ENCODE data around the gene CCDC82.
"Not testable (repeated sequence)": the region's sequence is repeated elsewhere in the genome, so short reads cannot be mapped to it uniquely, and the experiment has no call there.

The CCDC82 gene

GRCh38 chr11:96413408-96413807 lies 23.7 kb upstream of the CCDC82 start:
- Histone ChIP-seq H3K4me3 (ENCODE audit: low read length) (no peak overlapping the region), H3K4me2 (ENCODE audit: low read depth, low read length) (no peak overlapping the region), H3K27ac (ENCODE audit: low read length) (no peak overlapping the region), H3K36me3 (replicated peaks; ENCODE audit: insufficient read depth, low read length) (no peaks in the 10 kb centered on the region), H3K9ac (ENCODE audit: low read length) (no peak overlapping the region), H3K4me1 (ENCODE audit: low read length) (no peaks in the 10 kb centered on the region), H2AFZ (ENCODE audit: low read length) (no peak overlapping the region), H3K9me3 (replicated peaks; ENCODE audit: insufficient read depth, low read length) (no peaks in the 10 kb centered on the region), H3F3A (ENCODE audit: insufficient read depth, low read length) (no peaks in the 10 kb centered on the region), H4K20me1 (ENCODE audit: insufficient read depth, low read length) (no peaks in the 10 kb centered on the region), H3K79me2 (ENCODE audit: low read length) (no peaks in the 10 kb centered on the region), H3K9me2 (replicated peaks; ENCODE audit: insufficient read depth, low read length) (no peaks in the 10 kb centered on the region), H3K27me3 (replicated peaks; ENCODE audit: insufficient read depth, low read length) (no peaks in the 10 kb centered on the region)
- no peak for DNase-seq
- TF ChIP-seq EZH2 (optimal IDR thresholded peaks at IDR 0.05; ENCODE audit: low read depth, low read length) = no peak
- no peak for TF ChIP-seq EZH2phosphoT487 (IDR thresholded peaks at IDR 0.05; ENCODE audit: low read length)
- TF ChIP-seq CTCF (IDR thresholded peaks at IDR 0.05; ENCODE audit: low read length) = no peak

GRCh38 chr11:96412761-96413381 lies 23.2 kb upstream of the CCDC82 start:
- H3K9me2 ChIP-seq (replicated peaks; ENCODE audit: insufficient read depth, low read length) = no peaks in the 10 kb centered on the region
- TF ChIP-seq CTCF (IDR thresholded peaks at IDR 0.05; ENCODE audit: low read length) (no peak), EZH2phosphoT487 (IDR thresholded peaks at IDR 0.05; ENCODE audit: low read length) (no peak), EZH2 (optimal IDR thresholded peaks at IDR 0.05; ENCODE audit: low read depth, low read length) (no peak)
- no peak overlapping the region for H3K4me3 ChIP-seq (ENCODE audit: low read length)
- no peaks in the 10 kb centered on the region for H3K4me1 ChIP-seq (ENCODE audit: low read length)
- no peak for DNase-seq
- no peaks in the 10 kb centered on the region for H3K9me3 ChIP-seq (replicated peaks; ENCODE audit: insufficient read depth, low read length)
- no peak overlapping the region for H3K9ac ChIP-seq (ENCODE audit: low read length)
- no peaks in the 10 kb centered on the region for H3K79me2 ChIP-seq (ENCODE audit: low read length)
- no peaks in the 10 kb centered on the region for H4K20me1 ChIP-seq (ENCODE audit: insufficient read depth, low read length)
- H3K4me2 ChIP-seq (ENCODE audit: low read depth, low read length) = no peak overlapping the region
- H3K36me3 ChIP-seq (replicated peaks; ENCODE audit: insufficient read depth, low read length) = no peaks in the 10 kb centered on the region
- no peak overlapping the region for H3K27ac ChIP-seq (ENCODE audit: low read length)
- H3K27me3 ChIP-seq (replicated peaks; ENCODE audit: insufficient read depth, low read length) = no peaks in the 10 kb centered on the region
- H3F3A ChIP-seq (ENCODE audit: insufficient read depth, low read length) = no peaks in the 10 kb centered on the region
- no peak overlapping the region for H2AFZ ChIP-seq (ENCODE audit: low read length)

- H2AFZ ChIP-seq (ENCODE audit: low read length); H3F3A ChIP-seq (ENCODE audit: insufficient read depth, low read length); DNase-seq; H3K4me1 ChIP-seq (ENCODE audit: low read length); H3K79me2 ChIP-seq (ENCODE audit: low read length); H3K27ac ChIP-seq (ENCODE audit: low read length); H3K4me2 ChIP-seq (ENCODE audit: low read depth, low read length); H4K20me1 ChIP-seq (ENCODE audit: insufficient read depth, low read length); H3K9me2 ChIP-seq (replicated peaks; ENCODE audit: insufficient read depth, low read length); H3K9ac ChIP-seq (ENCODE audit: low read length); H3K36me3 ChIP-seq (replicated peaks; ENCODE audit: insufficient read depth, low read length); H3K4me3 ChIP-seq (ENCODE audit: low read length); H3K9me3 ChIP-seq (replicated peaks; ENCODE audit: insufficient read depth, low read length); H3K27me3 ChIP-seq (replicated peaks; ENCODE audit: insufficient read depth, low read length): not testable (repeated sequence)
Measured at GRCh38 chr11:96411412-96411811, 21.7 kb upstream of the CCDC82 start.

GRCh38 chr11:96400697-96401096 lies 11.0 kb upstream of the CCDC82 start:
- Histone ChIP-seq H3K27ac (ENCODE audit: low read length) (no peak overlapping the region), H3K9me2 (replicated peaks; ENCODE audit: insufficient read depth, low read length) (no peaks in the 10 kb centered on the region), H3K27me3 (replicated peaks; ENCODE audit: insufficient read depth, low read length) (no peaks in the 10 kb centered on the region), H3K4me1 (ENCODE audit: low read length) (no peaks in the 10 kb centered on the region), H3F3A (ENCODE audit: insufficient read depth, low read length) (no peaks in the 10 kb centered on the region), H3K79me2 (ENCODE audit: low read length) (no peaks in the 10 kb centered on the region), H3K9ac (ENCODE audit: low read length) (no peak overlapping the region), H2AFZ (ENCODE audit: low read length) (no peak overlapping the region), H3K4me3 (ENCODE audit: low read length) (no peak overlapping the region), H3K4me2 (ENCODE audit: low read depth, low read length) (no peak overlapping the region), H3K9me3 (replicated peaks; ENCODE audit: insufficient read depth, low read length) (no peaks in the 10 kb centered on the region), H4K20me1 (ENCODE audit: insufficient read depth, low read length) (no peaks in the 10 kb centered on the region), H3K36me3 (replicated peaks; ENCODE audit: insufficient read depth, low read length) (no peaks in the 10 kb centered on the region)
- DNase-seq = no peak
- TF ChIP-seq CTCF (IDR thresholded peaks at IDR 0.05; ENCODE audit: low read length) (no peak), EZH2 (optimal IDR thresholded peaks at IDR 0.05; ENCODE audit: low read depth, low read length) (no peak), EZH2phosphoT487 (IDR thresholded peaks at IDR 0.05; ENCODE audit: low read length) (no peak)
